Measurements from ENCODE around the gene CCS. TPM values are rescaled to one million over a fixed set of nuclear protein-coding genes. Genes with fewer than 3 reads are reported as not detected.

CCS gene
- total RNA-seq, 1 donor from 2014 or later, result 22.1 TPM

DNA sequence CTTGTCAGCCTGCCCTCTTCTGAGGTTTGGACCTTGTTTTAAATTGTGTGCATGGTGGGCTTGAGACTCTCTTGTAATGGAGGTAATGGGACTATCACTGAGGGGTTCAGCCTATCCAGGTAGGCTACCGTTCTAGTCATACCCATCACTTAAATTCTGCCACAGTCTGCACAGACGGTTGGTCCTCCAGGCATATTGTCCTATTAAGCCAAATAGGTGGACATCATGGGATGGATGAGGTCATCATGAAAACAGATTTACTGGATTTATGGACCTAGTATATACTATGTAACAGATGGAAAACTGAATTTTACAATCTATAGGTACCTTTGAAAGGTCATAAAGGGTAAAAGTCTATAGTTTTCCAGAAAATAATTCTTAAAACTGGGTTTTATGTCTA, 36.4 kb downstream of the CCS start:
- H3K4me3 ChIP-seq (ENCODE audit: low read depth, low read length), result no peak overlapping the region
- DNase-seq (ENCODE audit: low read depth), result no peak
- TF ChIP-seq, protein P1, sequence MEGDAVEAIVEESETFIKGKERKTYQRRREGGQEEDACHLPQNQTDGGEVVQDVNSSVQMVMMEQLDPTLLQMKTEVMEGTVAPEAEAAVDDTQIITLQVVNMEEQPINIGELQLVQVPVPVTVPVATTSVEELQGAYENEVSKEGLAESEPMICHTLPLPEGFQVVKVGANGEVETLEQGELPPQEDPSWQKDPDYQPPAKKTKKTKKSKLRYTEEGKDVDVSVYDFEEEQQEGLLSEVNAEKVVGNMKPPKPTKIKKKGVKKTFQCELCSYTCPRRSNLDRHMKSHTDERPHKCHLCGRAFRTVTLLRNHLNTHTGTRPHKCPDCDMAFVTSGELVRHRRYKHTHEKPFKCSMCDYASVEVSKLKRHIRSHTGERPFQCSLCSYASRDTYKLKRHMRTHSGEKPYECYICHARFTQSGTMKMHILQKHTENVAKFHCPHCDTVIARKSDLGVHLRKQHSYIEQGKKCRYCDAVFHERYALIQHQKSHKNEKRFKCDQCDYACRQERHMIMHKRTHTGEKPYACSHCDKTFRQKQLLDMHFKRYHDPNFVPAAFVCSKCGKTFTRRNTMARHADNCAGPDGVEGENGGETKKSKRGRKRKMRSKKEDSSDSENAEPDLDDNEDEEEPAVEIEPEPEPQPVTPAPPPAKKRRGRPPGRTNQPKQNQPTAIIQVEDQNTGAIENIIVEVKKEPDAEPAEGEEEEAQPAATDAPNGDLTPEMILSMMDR (conservative IDR thresholded peaks at IDR 0.05; ENCODE audit: low read depth, low read length), result no peak

DNA sequence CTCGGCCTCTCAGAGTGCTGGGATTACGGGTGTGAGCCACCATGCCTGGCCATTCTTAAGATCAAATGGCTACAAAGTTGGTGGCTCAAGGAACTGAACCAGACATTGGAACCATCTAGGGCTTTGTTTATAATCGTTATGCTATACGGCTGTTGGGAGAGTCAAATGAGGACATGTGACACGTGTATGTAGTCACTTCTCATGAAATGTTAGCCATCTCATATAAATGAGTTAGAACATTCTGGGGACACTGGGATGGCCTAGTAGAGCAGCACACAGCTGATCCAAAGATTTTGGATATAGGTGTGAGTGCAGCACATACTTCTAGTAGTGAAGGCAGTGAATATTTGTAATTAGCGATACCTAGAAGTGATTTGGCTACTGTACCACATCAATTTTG, 38.9 kb downstream of the CCS start:
- no peak for DNase-seq (ENCODE audit: low read depth)
- TF ChIP-seq, protein P1 (conservative IDR thresholded peaks at IDR 0.05; ENCODE audit: low read depth, low read length), result no peak
- H3K4me3 ChIP-seq (ENCODE audit: low read depth, low read length), result no peak overlapping the region

DNA sequence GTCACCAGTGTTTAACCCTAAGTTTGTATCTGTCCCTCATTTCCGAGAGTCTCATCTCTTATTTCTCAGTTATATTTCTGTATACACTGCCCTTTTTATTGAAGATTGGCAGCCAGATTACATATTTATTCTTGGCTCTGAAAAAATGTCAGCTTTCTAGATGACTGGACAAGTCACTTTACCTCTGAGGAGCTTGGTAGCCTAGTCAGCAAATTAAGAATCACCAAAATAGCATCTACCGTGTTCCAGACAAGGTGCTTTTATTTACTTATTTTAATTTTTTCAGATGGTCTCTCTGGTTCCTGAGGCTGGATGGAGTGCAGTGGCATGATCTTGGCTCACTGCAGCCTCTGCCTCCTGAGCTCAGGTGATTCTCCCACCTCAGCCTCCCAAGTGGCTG, 40.0 kb downstream of the CCS start:
- TF ChIP-seq, protein P1 (conservative IDR thresholded peaks at IDR 0.05; ENCODE audit: low read depth, low read length), result no peak
- H3K4me3 ChIP-seq (ENCODE audit: low read depth, low read length), result no peak overlapping the region
- DNase-seq (ENCODE audit: low read depth), result no peak

DNA sequence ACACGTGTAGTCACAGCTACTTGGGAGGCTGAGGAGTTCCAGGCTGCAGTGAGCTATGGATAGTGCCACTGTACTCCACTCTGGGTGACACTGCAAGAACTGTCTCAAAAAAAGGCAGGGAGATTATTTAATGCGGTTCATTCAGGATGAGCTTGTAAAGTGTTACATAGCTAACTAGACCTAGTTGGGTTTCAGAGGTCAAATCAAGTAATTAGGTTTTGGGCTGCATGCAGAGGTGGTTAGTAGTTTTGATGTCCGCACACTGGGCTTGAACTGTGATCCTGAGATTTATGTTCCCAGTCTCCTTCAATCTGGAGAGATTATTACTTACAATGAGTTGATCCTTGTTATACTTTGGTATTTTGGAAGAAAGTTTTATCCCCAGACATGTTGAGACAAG, 43.4 kb downstream of the CCS start:
- DNase-seq (ENCODE audit: low read depth), result no peak
- no peak overlapping the region for H3K4me3 ChIP-seq (ENCODE audit: low read depth, low read length)
- TF ChIP-seq, protein P1 (conservative IDR thresholded peaks at IDR 0.05; ENCODE audit: low read depth, low read length), result no peak

DNA sequence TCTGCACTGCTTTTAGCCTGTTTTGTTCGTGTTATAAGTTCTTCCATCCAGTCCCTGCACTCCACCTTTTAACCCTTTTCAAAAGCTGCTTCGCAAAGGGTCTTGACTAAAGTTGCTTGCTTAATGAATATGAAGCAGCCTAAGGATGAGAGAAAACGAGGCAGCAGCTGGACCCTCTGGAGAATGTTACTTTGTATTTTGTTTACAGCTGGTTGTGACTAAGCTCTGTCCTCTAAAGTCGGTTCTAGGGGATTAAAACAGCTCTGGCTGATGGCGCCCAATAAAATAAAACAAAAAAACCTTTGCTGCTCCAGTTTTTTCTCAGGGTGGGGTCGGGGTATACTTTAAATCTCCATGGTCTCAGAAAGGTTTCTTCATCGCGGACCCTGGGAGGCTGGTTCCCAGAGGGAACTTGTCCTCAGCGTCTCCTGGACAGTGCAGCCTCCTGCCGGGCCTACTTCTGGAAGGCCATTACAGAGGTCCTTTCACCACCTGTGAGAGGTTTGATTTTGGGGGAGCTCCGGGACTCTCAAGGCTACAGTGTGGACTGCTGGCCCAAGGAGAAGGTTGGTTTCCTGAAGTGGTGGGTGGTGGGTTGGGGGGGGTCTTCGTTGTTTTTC, 44.7 kb downstream of the CCS start:
- TF ChIP-seq, protein P1 (conservative IDR thresholded peaks at IDR 0.05; ENCODE audit: low read depth, low read length), result no peak
- DNase-seq (ENCODE audit: low read depth), result no peak

DNA sequence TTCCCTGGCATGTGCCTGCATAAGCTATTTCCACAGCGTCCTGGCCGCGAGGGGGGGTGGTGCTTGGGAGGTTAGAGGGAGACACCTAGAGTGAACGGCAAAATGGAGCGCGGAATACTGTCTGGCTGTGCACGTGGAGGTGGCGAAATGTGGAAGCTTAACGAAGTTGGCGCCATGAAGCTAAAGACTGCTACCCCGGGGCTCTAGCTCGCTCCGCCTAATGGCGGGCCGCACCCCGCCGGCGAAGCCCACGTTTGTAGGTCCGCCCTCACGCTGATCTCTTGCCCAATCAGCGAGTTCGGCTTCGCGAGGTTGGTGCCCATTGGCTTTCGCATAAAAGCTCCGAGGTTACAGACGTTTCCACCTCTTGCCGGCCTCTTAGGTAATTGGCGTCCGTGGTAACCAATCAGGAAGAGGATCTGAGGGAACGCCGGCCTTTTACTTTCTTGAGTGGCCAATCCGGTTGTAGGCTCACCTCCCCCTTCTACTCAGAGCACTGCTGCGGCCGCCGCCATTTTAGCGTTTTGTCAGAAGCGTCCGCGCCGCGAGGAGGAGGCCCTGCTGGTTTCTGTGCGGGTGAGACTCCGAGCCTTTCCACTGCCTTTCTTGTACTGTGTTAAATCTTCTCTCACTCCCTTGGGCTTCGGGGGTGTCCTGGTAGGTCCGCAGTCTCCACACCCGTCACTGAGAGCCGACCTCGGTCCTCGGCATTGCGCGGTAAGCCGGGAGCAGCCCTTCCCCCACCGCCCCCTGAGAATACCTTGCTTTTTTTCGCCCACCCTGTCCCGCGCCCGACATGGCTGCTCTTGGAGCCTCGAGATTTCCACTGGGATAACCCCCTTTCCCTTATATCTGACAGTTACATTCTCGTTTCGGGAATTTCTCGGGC, 45.4 kb downstream of the CCS start, which contains the start of gene RBM4:
RBM4 (plus strand) TSS at position 527 of the 889 bp plus-strand sequence. CDS start 1,009 bp downstream, outside the sequence.
- TF ChIP-seq, protein P1 (conservative IDR thresholded peaks at IDR 0.05; ENCODE audit: low read depth, low read length), result peak; percentile 18
- DNase-seq (ENCODE audit: low read depth), result peak; percentile 98
- H3K4me3 ChIP-seq (ENCODE audit: low read depth, low read length), result peak within 1 kb of the TSS; percentile 83

More for the DNA sequence above, 44.7 kb downstream of the CCS start:
- peak overlapping the region; percentile 83 for H3K4me3 ChIP-seq (ENCODE audit: low read depth, low read length)

All from epithelial cell of proximal tubule (primary cell).